PFSK-1 (cell line): ENCODE data around the gene LOC128125822.

Experiments used
- POLR2AphosphoS5 ChIP-seq: IDR thresholded peaks from 2 replicates; pipeline ENCODE4 v1.6.1; 2012; ENCODE audit warnings: low read depth, mild to moderate bottlenecking, control low read depth, low read length, moderate library complexity
- TAF1 ChIP-seq: IDR thresholded peaks from 2 replicates; pipeline ENCODE4 v1.6.1; 2012; ENCODE audit warnings: low read length, control low read depth, borderline replicate concordance; ENCODE audit not compliant: insufficient read depth

DNA sequence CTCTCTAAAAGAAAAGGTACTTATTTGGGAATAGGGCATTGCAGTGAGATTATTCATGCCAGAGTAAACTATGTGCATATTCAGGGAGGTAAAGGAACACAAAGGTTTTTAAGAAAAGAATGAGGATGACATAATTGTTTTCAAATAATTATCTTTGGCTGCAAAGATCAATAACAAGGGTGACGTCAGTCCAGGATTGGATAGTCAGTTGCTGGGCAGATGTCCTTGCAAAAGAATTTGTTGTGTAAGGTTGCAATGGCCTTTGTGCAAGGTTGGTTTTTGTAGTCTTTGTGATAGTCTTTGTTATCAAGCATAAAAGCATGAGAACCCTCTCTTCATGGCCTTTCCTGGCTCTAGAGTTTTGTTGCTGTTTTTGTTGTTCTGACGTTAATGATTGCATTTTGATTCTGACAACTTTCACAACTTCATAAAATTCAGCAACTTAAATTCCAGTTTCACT lies 17.7 kb downstream of the LOC128125822 start:
- no peak for TF ChIP-seq TAF1
- TF ChIP-seq POLR2AphosphoS5, result no peak
